K562 (cell line): ENCODE measurements around the gene NAA80. TPM values are rescaled to one million over a fixed set of nuclear protein-coding genes. Genes with fewer than 3 reads are reported as not detected.

Experiments used
- ATF1 ChIP-seq, 2 experiments: fragments of 450-650 bp in 1 of 2; IDR thresholded peaks; 2 replicates each; pipeline ENCODE4 v1.6.1; 2016; ENCODE audit warnings: missing compliant biosample characterization in 1 of 2, missing genetic modification characterization in 1 of 2
- CBX2 ChIP-seq: fragments of 200-600 bp; sonication (generic); IDR thresholded peaks from one replicate; pipeline ENCODE4 v1.6.1; 2012; ENCODE audit warnings: mild to moderate bottlenecking, low read length, inconsistent platforms; ENCODE audit not compliant: insufficient read depth, poor library complexity, severe bottlenecking
- CBX5 ChIP-seq: IDR thresholded peaks from 2 replicates; pipeline ENCODE4 v1.6.1; 2014; ENCODE audit warnings: low read depth, borderline replicate concordance
- GTF2E2 ChIP-seq: fragments of 200-800 bp; sonication (Bioruptor generic); IDR thresholded peaks from 2 replicates; pipeline ENCODE4 v1.6.1; 2016; ENCODE audit warnings: missing genetic modification characterization, missing compliant biosample characterization
- JUND ChIP-seq, 2 experiments: IDR thresholded peaks; 2 replicates in 1 of 2; 3 replicates in 1 of 2; pipeline ENCODE4 v1.6.1; 2011; ENCODE audit warnings: borderline replicate concordance in 2 of 2, low read depth in 2 of 2, low read length in 2 of 2, improper control_type of control experiment in 1 of 2, missing biosample characterization in 1 of 2, missing genetic modification characterization in 1 of 2, missing genetic modification reagents in 1 of 2
- MBD2 ChIP-seq: sonication (generic); IDR thresholded peaks from 2 replicates; pipeline ENCODE4 v1.6.1; 2016; ENCODE audit warnings: low read depth, borderline replicate concordance
- MYC ChIP-seq, 2 experiments: fragments of 250-450 bp in 1 of 2; sonication (Bioruptor Pico) in 1 of 2; IDR thresholded peaks; 2 replicates each; pipeline versions ENCODE4 v1.5.1 to v1.6.1; 2012 to 2021; ENCODE audit warnings: low read depth in 2 of 2, borderline replicate concordance in 1 of 2, improper control_type of control experiment in 1 of 2, low read length in 1 of 2, mild to moderate bottlenecking in 1 of 2, moderate library complexity in 1 of 2
- PHF20 ChIP-seq: fragments of 450-650 bp; IDR thresholded peaks from 2 replicates; pipeline ENCODE4 v1.6.1; 2018; ENCODE audit not compliant: partially characterized antibody
- SIRT6 ChIP-seq: IDR thresholded peaks from one replicate; pipeline ENCODE4 v1.6.1; 2012; ENCODE audit warnings: low read depth, mild to moderate bottlenecking, control low read depth, inconsistent platforms, low read length, moderate library complexity
- SMARCA4 ChIP-seq: fragments of 450-650 bp; IDR thresholded peaks from 2 replicates; pipeline ENCODE4 v1.6.1; 2016
- ZNF197 ChIP-seq: fragments of 200-800 bp; sonication (Bioruptor generic); IDR thresholded peaks from 2 replicates; pipeline ENCODE4 v1.6.1; 2016; ENCODE audit warnings: low read depth, missing genetic modification characterization, missing compliant biosample characterization
- ZNF384 ChIP-seq: IDR thresholded peaks from 2 replicates; pipeline ENCODE4 v1.6.1; 2012; ENCODE audit warnings: low read depth, low read length, improper control_type of control experiment
- ZNF584 ChIP-seq: fragments of 200-800 bp; sonication (Bioruptor generic); IDR thresholded peaks from 2 replicates; pipeline ENCODE4 v1.6.1; 2016; ENCODE audit warnings: low read depth, mild to moderate bottlenecking, missing genetic modification characterization, missing compliant biosample characterization
- polyA plus RNA-seq, 8 experiments: library from polyadenylated mRNA; depleted of rRNA in 4 of 8; stranded (reverse) in 5 of 8; unstranded in 3 of 8; fragments of >200 nt; fragmentation: Nextera tagmentation in 2 of 8; fragmentation: Illumina TruSeq in 1 of 8; extraction: Ambion mirVana in 2 of 8; extraction: Trizol in 1 of 8; gene quantifications; 2 replicates each; pipeline versions ENCODE4 v1.2.1 to v1.2.3, GENCODE V29; 2011 to 2014; ENCODE audit warnings: inconsistent platforms in 1 of 8, missing spikeins in 1 of 8
- total RNA-seq, 7 experiments: library from RNA; depleted of rRNA in 6 of 7; stranded (reverse); fragments of >200 nt in 6 of 7; fragmentation: Illumina TruSeq in 2 of 7; extraction: Trizol in 2 of 7; gene quantifications; 2 replicates each; pipeline versions ENCODE4 v1.2.1 to v1.2.3, GENCODE V29; 2011 to 2021; ENCODE audit warnings: low replicate concordance in 1 of 7
- TF ChIP-seq, protein P1 (sequence below): sonication (generic); formaldehyde crosslinking; IDR thresholded peaks from 2 replicates; pipeline ENCODE4 v1.8.1; 2022; ENCODE audit warnings: missing genetic modification reagents
- TF ChIP-seq, protein P2 (sequence below), 2 experiments: fragments of 450-650 bp in 1 of 2; sonication (generic) in 1 of 2; formaldehyde crosslinking in 1 of 2; IDR thresholded peaks in 1 of 2; conservative IDR thresholded peaks in 1 of 2; 2 replicates each; pipeline versions ENCODE4 v1.6.1 to v1.8.1; 2016 to 2023; ENCODE audit warnings: mild to moderate bottlenecking in 2 of 2, moderate library complexity in 2 of 2, inconsistent platforms in 1 of 2, missing genetic modification reagents in 1 of 2
- TF ChIP-seq, protein P3 (sequence below): fragments of 200-400 bp; formaldehyde crosslinking; IDR thresholded peaks from 2 replicates; pipeline ENCODE4 v1.6.1; 2017; ENCODE audit warnings: mild to moderate bottlenecking, low read depth, low read length, moderate library complexity
- TF ChIP-seq, protein P4 (sequence below): fragments of 250-450 bp; sonication (Bioruptor Pico); IDR thresholded peaks from 2 replicates; pipeline ENCODE4 v1.4.0; 2020
- TF ChIP-seq, protein P5 (sequence below), 2 experiments: IDR thresholded peaks; 2 replicates each; pipeline ENCODE4 v1.6.1; 2011; ENCODE audit warnings: borderline replicate concordance in 1 of 2, control low read depth in 1 of 2, low read depth in 1 of 2, low read length in 1 of 2, mild to moderate bottlenecking in 1 of 2, mixed read lengths in 1 of 2, moderate library complexity in 1 of 2; ENCODE audit not compliant: insufficient read depth in 1 of 2, insufficient read length in 1 of 2, poor library complexity in 1 of 2, severe bottlenecking in 1 of 2; ENCODE audit errors: extremely low read depth in 1 of 2

The NAA80 gene
- total and polyA plus RNA-seq, 9 of the 15 experiments (the other 6 are each of a cell fraction or from before 2014, with no cell fraction given): 0.82 to 24.0 (median 8.6) TPM

DNA sequence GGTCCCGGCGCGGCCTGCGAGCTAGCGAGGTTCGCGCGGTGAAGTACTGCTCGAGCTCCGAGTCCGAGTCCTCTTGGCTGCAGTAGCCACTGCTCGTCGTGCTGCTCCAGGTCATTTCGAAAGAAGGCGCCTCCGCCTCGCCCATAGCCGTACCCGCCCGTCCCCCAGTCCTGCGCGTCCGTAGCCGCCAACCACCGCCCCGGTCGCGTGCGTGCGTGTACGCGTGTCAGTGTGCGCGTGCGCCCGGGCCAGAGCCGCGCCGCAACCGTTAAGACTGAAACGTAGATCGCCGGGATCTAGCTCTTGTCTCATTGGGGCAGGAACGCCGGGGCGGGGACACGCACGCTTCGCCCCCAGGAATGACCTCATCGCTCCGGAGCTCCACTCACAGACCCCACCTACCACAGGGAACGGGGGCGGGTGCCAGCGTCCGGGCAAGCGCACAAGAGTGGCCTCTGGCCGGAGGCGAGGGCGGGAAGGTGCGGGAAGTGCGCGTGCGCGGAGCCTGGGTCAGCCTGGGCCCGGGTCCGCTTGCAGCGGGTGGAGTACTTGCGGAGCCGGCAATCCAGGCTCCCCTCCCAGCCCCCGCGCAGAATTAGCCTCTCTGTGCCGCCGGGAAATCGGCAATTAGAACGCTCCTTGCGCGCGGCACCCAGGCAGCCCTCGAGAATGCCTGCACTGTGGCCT, 38.1 kb upstream of the NAA80 start (continued):
- TF ChIP-seq, protein P1, sequence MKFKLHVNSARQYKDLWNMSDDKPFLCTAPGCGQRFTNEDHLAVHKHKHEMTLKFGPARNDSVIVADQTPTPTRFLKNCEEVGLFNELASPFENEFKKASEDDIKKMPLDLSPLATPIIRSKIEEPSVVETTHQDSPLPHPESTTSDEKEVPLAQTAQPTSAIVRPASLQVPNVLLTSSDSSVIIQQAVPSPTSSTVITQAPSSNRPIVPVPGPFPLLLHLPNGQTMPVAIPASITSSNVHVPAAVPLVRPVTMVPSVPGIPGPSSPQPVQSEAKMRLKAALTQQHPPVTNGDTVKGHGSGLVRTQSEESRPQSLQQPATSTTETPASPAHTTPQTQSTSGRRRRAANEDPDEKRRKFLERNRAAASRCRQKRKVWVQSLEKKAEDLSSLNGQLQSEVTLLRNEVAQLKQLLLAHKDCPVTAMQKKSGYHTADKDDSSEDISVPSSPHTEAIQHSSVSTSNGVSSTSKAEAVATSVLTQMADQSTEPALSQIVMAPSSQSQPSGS: peak; percentile 88
- TF ChIP-seq, protein P2, sequence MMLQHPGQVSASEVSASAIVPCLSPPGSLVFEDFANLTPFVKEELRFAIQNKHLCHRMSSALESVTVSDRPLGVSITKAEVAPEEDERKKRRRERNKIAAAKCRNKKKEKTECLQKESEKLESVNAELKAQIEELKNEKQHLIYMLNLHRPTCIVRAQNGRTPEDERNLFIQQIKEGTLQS (IDR thresholded peaks at IDR 0.05): peak; percentile 95
- TF ChIP-seq, protein P2 (CRISPR knock-in tag; conservative IDR thresholded peaks at IDR 0.05): peak; percentile 77; the same call in 1 of the 2 replicates
- TF ChIP-seq ZNF584 (CRISPR knock-in tag) (no peak), ATF1 (CRISPR knock-in tag; IDR thresholded peaks at IDR 0.05) (no peak), ATF1 (tag; IDR thresholded peaks at IDR 0.05) (peak; percentile 84), MYC (IDR thresholded peaks at IDR 0.05; ENCODE audit: low read depth, low read length) (peak; percentile 92), MYC (CRISPR knock-in tag; IDR thresholded peaks at IDR 0.05; ENCODE audit: borderline replicate concordance, low read depth) (no peak), ZNF197 (CRISPR knock-in tag) (0 out of 2 replicates have a peak, but pooled peaks have one; percentile 17), SMARCA4 (no peak), CBX2 (no peak), MBD2 (peak; percentile 7; the same call in 1 of the 2 replicates), PHF20 (no peak), SIRT6 (no peak), GTF2E2 (tag) (no peak), ZNF384 (no peak), CBX5 (no peak), JUND (IDR thresholded peaks at IDR 0.05; ENCODE audit: borderline replicate concordance, low read depth, low read length) (peak; percentile 93), JUND (tag; IDR thresholded peaks at IDR 0.05; ENCODE audit: borderline replicate concordance, low read depth, low read length) (peak; percentile 86; the same call in 1 of the 3 replicates)
- TF ChIP-seq, protein P3, sequence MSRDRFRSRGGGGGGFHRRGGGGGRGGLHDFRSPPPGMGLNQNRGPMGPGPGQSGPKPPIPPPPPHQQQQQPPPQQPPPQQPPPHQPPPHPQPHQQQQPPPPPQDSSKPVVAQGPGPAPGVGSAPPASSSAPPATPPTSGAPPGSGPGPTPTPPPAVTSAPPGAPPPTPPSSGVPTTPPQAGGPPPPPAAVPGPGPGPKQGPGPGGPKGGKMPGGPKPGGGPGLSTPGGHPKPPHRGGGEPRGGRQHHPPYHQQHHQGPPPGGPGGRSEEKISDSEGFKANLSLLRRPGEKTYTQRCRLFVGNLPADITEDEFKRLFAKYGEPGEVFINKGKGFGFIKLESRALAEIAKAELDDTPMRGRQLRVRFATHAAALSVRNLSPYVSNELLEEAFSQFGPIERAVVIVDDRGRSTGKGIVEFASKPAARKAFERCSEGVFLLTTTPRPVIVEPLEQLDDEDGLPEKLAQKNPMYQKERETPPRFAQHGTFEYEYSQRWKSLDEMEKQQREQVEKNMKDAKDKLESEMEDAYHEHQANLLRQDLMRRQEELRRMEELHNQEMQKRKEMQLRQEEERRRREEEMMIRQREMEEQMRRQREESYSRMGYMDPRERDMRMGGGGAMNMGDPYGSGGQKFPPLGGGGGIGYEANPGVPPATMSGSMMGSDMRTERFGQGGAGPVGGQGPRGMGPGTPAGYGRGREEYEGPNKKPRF: no peak
- TF ChIP-seq, protein P4, sequence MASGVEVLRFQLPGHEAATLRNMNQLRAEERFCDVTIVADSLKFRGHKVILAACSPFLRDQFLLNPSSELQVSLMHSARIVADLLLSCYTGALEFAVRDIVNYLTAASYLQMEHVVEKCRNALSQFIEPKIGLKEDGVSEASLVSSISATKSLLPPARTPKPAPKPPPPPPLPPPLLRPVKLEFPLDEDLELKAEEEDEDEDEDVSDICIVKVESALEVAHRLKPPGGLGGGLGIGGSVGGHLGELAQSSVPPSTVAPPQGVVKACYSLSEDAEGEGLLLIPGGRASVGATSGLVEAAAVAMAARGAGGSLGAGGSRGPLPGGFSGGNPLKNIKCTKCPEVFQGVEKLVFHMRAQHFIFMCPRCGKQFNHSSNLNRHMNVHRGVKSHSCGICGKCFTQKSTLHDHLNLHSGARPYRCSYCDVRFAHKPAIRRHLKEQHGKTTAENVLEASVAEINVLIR (CRISPR knock-in tag): no peak
- TF ChIP-seq, protein P5, sequence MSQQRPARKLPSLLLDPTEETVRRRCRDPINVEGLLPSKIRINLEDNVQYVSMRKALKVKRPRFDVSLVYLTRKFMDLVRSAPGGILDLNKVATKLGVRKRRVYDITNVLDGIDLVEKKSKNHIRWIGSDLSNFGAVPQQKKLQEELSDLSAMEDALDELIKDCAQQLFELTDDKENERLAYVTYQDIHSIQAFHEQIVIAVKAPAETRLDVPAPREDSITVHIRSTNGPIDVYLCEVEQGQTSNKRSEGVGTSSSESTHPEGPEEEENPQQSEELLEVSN (IDR thresholded peaks at IDR 0.05; ENCODE audit: borderline replicate concordance in 1 of 2, extremely low read depth in 1 of 2, insufficient read depth in 1 of 2, insufficient read length in 1 of 2, low read depth in 1 of 2, low read length in 1 of 2, poor library complexity in 1 of 2, severe bottlenecking in 1 of 2): peak; percentile 74 to 89
